Chondrocyte (in vitro differentiated cells): Measurements from ENCODE around the gene LRRC71. TPM values are rescaled to one million over a fixed set of nuclear protein-coding genes. Genes with fewer than 3 reads are reported as not detected.
A peak's percentile ranks its signal among the peaks of the same experiment; 100 is the strongest.

Experiments
- DNase-seq: peaks from one replicate; pipeline ENCODE4 v3.0.0; 2021; ENCODE audit warnings: mixed read lengths, low spot score
- H3K27ac Mint-ChIP-seq: one replicate; pipeline ENCODE4 v1.8.0; 2021; ENCODE audit warnings: mild to moderate bottlenecking, moderate library complexity, mixed read lengths; ENCODE audit not compliant: unreplicated experiment
- H3K27me3 Mint-ChIP-seq: 2 replicates; pipeline ENCODE4 v1.8.0; 2021; ENCODE audit warnings: low read depth, mixed read lengths
- H3K36me3 Mint-ChIP-seq: 2 replicates; pipeline ENCODE4 v1.8.0; 2021; ENCODE audit warnings: low read depth, mixed read lengths
- H3K4me1 Mint-ChIP-seq: 2 replicates; pipeline ENCODE4 v1.8.0; 2021; ENCODE audit warnings: low read depth, mild to moderate bottlenecking, mixed read lengths
- H3K4me3 Mint-ChIP-seq: one replicate; pipeline ENCODE4 v1.8.0; 2021; ENCODE audit warnings: mild to moderate bottlenecking, moderate library complexity, mixed read lengths; ENCODE audit not compliant: unreplicated experiment
- H3K9me3 Mint-ChIP-seq: 2 replicates; pipeline ENCODE4 v1.8.0; 2021; ENCODE audit warnings: low read depth, mixed read lengths
- total RNA-seq: library from RNA; stranded (reverse); gene quantifications from 3 replicates; pipeline ENCODE4 v1.2.1, GENCODE V29; 2021
- TF ChIP-seq, protein P1 (sequence below): fragments of 200-600 bp; sonication (generic); IDR thresholded peaks from 2 replicates; pipeline ENCODE4 v1.5.0; 2021; ENCODE audit warnings: antibody characterized with exemption, mild to moderate bottlenecking, moderate library complexity

LRRC71 gene
- total RNA-seq, 1 donor from 2014 or later = not detected

DNA sequence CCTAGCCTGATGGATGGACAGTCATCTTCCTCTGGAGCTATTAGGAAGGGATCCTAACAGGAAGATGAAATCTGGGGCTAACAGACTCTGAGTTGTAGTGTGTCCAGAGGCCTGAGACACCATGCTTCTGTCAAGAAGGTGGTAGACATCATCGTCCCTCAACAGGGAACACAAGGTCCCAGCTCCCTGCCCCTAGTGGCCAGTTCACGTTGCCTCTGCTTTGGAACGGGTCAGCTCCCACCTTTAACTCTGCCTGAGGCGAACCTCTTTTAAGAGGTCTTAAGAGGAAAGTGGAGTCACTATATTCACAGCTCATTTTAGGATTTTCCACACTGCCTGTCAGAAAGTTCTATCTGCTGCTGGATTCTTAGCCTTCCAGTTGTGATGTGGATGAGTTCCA, 28.3 kb downstream of the LRRC71 start:
- no peaks in the 10 kb centered on the region for H3K9me3 Mint-ChIP-seq
- TF ChIP-seq, protein P1, sequence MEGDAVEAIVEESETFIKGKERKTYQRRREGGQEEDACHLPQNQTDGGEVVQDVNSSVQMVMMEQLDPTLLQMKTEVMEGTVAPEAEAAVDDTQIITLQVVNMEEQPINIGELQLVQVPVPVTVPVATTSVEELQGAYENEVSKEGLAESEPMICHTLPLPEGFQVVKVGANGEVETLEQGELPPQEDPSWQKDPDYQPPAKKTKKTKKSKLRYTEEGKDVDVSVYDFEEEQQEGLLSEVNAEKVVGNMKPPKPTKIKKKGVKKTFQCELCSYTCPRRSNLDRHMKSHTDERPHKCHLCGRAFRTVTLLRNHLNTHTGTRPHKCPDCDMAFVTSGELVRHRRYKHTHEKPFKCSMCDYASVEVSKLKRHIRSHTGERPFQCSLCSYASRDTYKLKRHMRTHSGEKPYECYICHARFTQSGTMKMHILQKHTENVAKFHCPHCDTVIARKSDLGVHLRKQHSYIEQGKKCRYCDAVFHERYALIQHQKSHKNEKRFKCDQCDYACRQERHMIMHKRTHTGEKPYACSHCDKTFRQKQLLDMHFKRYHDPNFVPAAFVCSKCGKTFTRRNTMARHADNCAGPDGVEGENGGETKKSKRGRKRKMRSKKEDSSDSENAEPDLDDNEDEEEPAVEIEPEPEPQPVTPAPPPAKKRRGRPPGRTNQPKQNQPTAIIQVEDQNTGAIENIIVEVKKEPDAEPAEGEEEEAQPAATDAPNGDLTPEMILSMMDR = peak; percentile 34
- no peaks in the 10 kb centered on the region for H3K27me3 Mint-ChIP-seq
- H3K4me1 Mint-ChIP-seq = no peaks in the 10 kb centered on the region
- no peak overlapping the region for H3K27ac Mint-ChIP-seq
- no peak for DNase-seq
- peaks cover 63% of the 10 kb centered on the region for H3K36me3 Mint-ChIP-seq
- no peak overlapping the region for H3K4me3 Mint-ChIP-seq

DNA sequence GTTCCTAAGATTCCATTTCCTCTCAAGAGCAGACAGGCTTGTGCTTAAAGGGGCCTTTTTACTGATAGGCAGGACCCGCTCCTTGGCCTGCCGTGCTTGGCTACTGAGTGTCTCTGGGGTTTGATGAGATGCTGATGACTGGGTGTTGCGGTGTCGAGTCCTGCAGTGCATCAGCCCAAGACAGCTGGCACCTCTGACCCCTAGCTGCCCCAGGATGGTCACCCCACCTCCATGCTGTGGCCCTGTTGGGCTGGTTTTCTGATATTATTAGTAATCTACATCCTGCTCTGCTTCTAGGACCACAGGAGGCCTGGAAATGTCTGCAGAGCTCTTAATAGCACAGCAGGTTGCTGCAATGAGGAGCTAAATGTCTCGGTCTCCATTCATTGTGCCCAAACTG, 28.7 kb downstream of the LRRC71 start:
- no peak overlapping the region for H3K4me3 Mint-ChIP-seq
- no peaks in the 10 kb centered on the region for H3K27me3 Mint-ChIP-seq
- H3K36me3 Mint-ChIP-seq = peaks cover 59% of the 10 kb centered on the region
- no peaks in the 10 kb centered on the region for H3K9me3 Mint-ChIP-seq
- DNase-seq = no peak
- H3K27ac Mint-ChIP-seq = no peak overlapping the region
- TF ChIP-seq, protein P1 = no peak
- no peaks in the 10 kb centered on the region for H3K4me1 Mint-ChIP-seq

DNA sequence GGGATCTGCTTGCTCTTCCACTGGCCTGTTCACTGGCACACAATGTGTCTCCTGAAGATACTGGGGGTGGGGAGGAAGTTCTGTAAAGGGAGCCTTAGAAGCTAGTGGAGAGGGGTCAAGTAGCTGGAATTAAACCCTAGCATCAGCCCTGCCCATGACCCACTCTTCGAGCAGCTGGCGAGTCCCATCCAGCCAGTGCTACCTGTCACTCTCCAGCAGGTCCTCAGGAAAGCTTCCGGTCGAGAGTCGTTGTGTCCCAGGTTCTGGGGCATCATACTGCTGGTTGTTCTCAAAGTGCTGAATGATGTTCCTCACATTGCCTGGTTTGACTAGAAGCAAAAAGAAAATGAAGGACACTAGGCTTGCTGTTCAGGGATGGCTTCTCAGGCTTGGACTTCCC, 30.9 kb downstream of the LRRC71 start:
- peaks cover 57% of the 10 kb centered on the region for H3K36me3 Mint-ChIP-seq
- TF ChIP-seq, protein P1 = no peak
- H3K9me3 Mint-ChIP-seq = no peaks in the 10 kb centered on the region
- no peaks in the 10 kb centered on the region for H3K27me3 Mint-ChIP-seq
- no peak for DNase-seq
- no peaks in the 10 kb centered on the region for H3K4me1 Mint-ChIP-seq
- no peak overlapping the region for H3K27ac Mint-ChIP-seq
- no peak overlapping the region for H3K4me3 Mint-ChIP-seq

DNA sequence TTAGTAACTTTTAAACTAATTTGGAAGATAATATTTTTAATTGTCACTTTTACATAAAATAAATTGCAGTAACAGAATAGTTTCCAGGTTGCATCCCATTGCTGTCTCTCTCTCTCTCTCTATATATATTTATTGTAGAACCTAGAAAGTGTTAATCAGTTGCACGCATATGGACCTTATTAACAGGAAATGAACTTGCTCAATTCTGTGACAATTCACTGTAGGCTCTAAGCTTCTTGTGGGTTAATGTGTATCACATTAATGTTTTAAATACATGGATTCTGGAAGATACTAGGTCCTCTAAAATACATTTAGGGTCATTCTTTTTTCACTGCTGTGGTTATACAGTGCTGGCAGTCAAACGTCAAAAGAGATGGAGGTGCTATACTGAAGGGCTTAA, 33.1 kb downstream of the LRRC71 start:
- Mint-ChIP-seq H3K4me3 (no peak overlapping the region), H3K36me3 (peaks cover 61% of the 10 kb centered on the region), H3K4me1 (no peaks in the 10 kb centered on the region), H3K27me3 (no peaks in the 10 kb centered on the region), H3K9me3 (no peaks in the 10 kb centered on the region), H3K27ac (no peak overlapping the region)
- DNase-seq = no peak
- TF ChIP-seq, protein P1 = no peak

DNA sequence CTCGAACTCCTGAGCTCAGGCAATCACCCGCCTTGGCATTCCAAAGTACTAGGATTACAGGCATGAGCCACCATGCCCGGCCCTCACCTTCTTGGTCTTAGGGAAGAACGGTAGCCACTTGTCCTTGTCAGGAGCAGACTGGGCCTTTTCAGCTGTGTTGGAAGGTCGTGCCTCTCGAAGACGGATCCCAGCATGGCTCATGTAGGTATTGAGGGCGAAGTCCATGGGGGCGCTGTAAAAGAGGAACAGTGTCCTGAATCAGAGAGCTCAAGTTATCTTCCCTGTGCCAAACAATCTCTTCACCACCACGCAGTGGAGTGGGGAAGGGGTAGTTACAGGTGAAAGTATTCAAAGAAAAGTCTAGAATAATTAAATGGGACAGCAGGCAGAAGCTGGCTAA, 35.9 kb downstream of the LRRC71 start:
- no peak for DNase-seq
- no peak overlapping the region for H3K4me3 Mint-ChIP-seq
- TF ChIP-seq, protein P1 = no peak
- H3K4me1 Mint-ChIP-seq = no peaks in the 10 kb centered on the region
- H3K9me3 Mint-ChIP-seq = no peaks in the 10 kb centered on the region
- peaks cover 62% of the 10 kb centered on the region for H3K36me3 Mint-ChIP-seq
- no peak overlapping the region for H3K27ac Mint-ChIP-seq
- H3K27me3 Mint-ChIP-seq = no peaks in the 10 kb centered on the region
